HepG2 (cell line): ENCODE data around the gene AFF1. TPM values are rescaled to one million over a fixed set of nuclear protein-coding genes. Genes with fewer than 3 reads are reported as not detected.

Source experiments
- CBX5 ChIP-seq: sonication (generic); formaldehyde crosslinking; IDR thresholded peaks from 2 replicates; pipeline ENCODE4 v1.4.0; 2020; ENCODE audit warnings: missing genetic modification reagents, borderline replicate concordance
- CREB1 ChIP-seq, 2 experiments: fragments of 450-650 bp in 1 of 2; IDR thresholded peaks; 2 replicates each; pipeline ENCODE4 v1.6.1; 2016 to 2017; ENCODE audit warnings: control low read depth in 1 of 2, mild to moderate bottlenecking in 1 of 2, missing compliant biosample characterization in 1 of 2, missing genetic modification characterization in 1 of 2
- DNMT3B ChIP-seq: conservative IDR thresholded peaks from 2 replicates; pipeline ENCODE4 v1.6.1; 2016; ENCODE audit warnings: missing biosample characterization, control low read depth
- GMEB1 ChIP-seq: sonication (generic); formaldehyde crosslinking; IDR thresholded peaks from 2 replicates; pipeline ENCODE4 v1.5.1; 2020; ENCODE audit warnings: missing genetic modification reagents, mild to moderate bottlenecking, borderline replicate concordance
- HHEX ChIP-seq: IDR thresholded peaks from 2 replicates; pipeline ENCODE4 v1.6.1; 2016; ENCODE audit warnings: control low read depth
- JUND ChIP-seq: sonication (generic); formaldehyde crosslinking; IDR thresholded peaks from 2 replicates; pipeline ENCODE4 v1.8.0; 2022; ENCODE audit warnings: mild to moderate bottlenecking, missing genetic modification reagents
- MEIS2 ChIP-seq: sonication (generic); formaldehyde crosslinking; IDR thresholded peaks from 2 replicates; pipeline ENCODE4 v1.9.0; 2021; ENCODE audit warnings: mild to moderate bottlenecking, missing genetic modification reagents
- NCOA1 ChIP-seq: sonication (generic); formaldehyde crosslinking; IDR thresholded peaks from 2 replicates; pipeline ENCODE4 v1.9.0; 2021; ENCODE audit warnings: missing genetic modification reagents
- NCOA2 ChIP-seq: sonication (generic); formaldehyde crosslinking; IDR thresholded peaks from 2 replicates; pipeline ENCODE4 v1.8.0; 2022; ENCODE audit warnings: inconsistent platforms
- PPARG ChIP-seq: conservative IDR thresholded peaks from 2 replicates; pipeline ENCODE4 v1.6.1; 2016; ENCODE audit warnings: missing biosample characterization, missing genetic modification reagents
- REXO4 ChIP-seq: sonication (generic); formaldehyde crosslinking; IDR thresholded peaks from 2 replicates; pipeline ENCODE4 v1.8.0; 2022; ENCODE audit warnings: missing genetic modification reagents, mild to moderate bottlenecking, borderline replicate concordance
- SALL2 ChIP-seq: sonication (generic); formaldehyde crosslinking; IDR thresholded peaks from 2 replicates; pipeline ENCODE4 v1.8.1; 2023; ENCODE audit warnings: mild to moderate bottlenecking, missing genetic modification reagents, inconsistent platforms
- STAT5B ChIP-seq: sonication (generic); formaldehyde crosslinking; IDR thresholded peaks from 2 replicates; pipeline ENCODE4 v1.4.0; 2020; ENCODE audit warnings: missing genetic modification reagents
- TCF12 ChIP-seq, 2 experiments: fragments of 450-650 bp in 1 of 2; sonication (generic) in 1 of 2; formaldehyde crosslinking in 1 of 2; IDR thresholded peaks; 2 replicates each; pipeline versions ENCODE4 v1.6.1 to v1.8.0; 2017 to 2022; ENCODE audit warnings: antibody characterized with exemption in 1 of 2, mild to moderate bottlenecking in 1 of 2, missing genetic modification reagents in 1 of 2, moderate library complexity in 1 of 2
- TRAFD1 ChIP-seq: sonication (generic); formaldehyde crosslinking; IDR thresholded peaks from 2 replicates; pipeline ENCODE4 v1.5.1; 2020; ENCODE audit warnings: missing genetic modification reagents, mild to moderate bottlenecking, borderline replicate concordance
- UBTF ChIP-seq: sonication (generic); formaldehyde crosslinking; IDR thresholded peaks from 2 replicates; pipeline ENCODE4 v1.4.0; 2020; ENCODE audit warnings: mild to moderate bottlenecking, missing genetic modification reagents
- ZNF20 ChIP-seq: sonication (generic); formaldehyde crosslinking; IDR thresholded peaks from 2 replicates; pipeline ENCODE4 v1.4.0; 2020; ENCODE audit warnings: mild to moderate bottlenecking, moderate library complexity, missing genetic modification reagents
- ZNF879 ChIP-seq: sonication (generic); formaldehyde crosslinking; IDR thresholded peaks from 2 replicates; pipeline ENCODE4 v1.8.1; 2023; ENCODE audit warnings: missing genetic modification reagents
- ZSCAN30 ChIP-seq: sonication (generic); formaldehyde crosslinking; IDR thresholded peaks from 2 replicates; pipeline ENCODE4 v1.5.0; 2020; ENCODE audit warnings: mild to moderate bottlenecking, missing genetic modification reagents
- polyA plus RNA-seq, 8 experiments: library from polyadenylated mRNA; depleted of rRNA in 3 of 8; stranded (reverse) in 7 of 8; unstranded in 1 of 8; fragments of >200 nt; fragmentation: Illumina TruSeq in 4 of 8; extraction: Trizol in 4 of 8; gene quantifications; 2 replicates each; pipeline versions ENCODE4 v1.2.1 to v1.2.3, GENCODE V29; 2011 to 2016; ENCODE audit warnings: low read depth in 4 of 8, missing spikeins in 1 of 8, mixed read lengths in 1 of 8; ENCODE audit not compliant: insufficient read depth in 1 of 8
- total RNA-seq, 5 experiments: library from RNA; depleted of rRNA; stranded (reverse); fragments of >200 nt; fragmentation: Illumina TruSeq; extraction: Trizol; gene quantifications; 2 replicates each; pipeline ENCODE4 v1.2.3, GENCODE V29; 2016; ENCODE audit warnings: low read depth in 1 of 5
- TF ChIP-seq, protein P1 (sequence below): sonication (generic); formaldehyde crosslinking; IDR thresholded peaks from 2 replicates; pipeline ENCODE4 v1.5.0; 2020; ENCODE audit warnings: mild to moderate bottlenecking, missing genetic modification reagents, borderline replicate concordance

The AFF1 gene
- total and polyA plus RNA-seq, 2 of the 13 experiments (the other 11 are each of a cell fraction or from before 2014, with no cell fraction given) = 15.5 to 15.9 TPM

DNA sequence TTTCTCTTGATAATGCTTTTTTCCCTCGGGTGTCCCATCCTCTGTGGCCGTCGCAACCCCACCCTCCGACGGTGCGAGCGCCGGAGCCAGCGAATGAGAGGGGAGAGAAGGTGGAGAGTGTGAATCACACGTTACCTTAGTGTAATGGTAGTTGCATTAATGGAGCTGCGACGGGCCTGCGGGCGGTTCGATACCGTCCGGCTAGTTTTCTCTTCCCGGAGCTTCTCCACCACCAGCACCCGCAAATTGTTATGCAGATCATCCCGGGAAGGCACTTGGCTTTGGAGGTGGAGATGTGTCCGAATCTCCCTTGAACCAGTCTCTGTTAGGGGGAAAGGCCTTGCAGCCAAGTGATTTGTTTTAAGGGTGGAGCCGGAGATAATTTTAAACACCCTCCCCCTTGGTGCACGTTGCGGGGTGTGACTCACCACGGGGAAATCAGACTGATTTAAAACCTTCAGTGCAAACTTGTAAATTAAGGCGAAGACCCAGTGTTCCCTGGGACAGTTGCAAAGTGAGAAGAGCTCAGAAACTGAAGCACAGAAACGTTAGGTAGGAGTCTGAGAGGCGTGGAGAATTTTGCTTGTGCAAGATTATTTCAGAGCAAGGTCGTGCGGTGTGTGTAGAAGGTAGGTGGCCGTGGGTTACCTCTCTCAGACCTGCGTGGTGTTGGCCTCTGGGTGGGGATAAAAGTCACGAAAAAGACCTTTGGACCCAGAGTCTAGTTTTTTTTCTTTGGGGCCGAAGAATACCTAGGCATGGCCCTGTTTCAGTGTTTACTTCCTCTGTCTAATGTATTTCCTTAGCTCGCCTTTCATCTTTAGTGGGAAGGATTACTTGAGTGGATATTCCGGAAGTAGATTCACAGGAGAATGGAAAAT is 1.3 kb downstream of the AFF1 start (continued):
- TF ChIP-seq CBX5 (CRISPR knock-in tag) = no peak; the same call in 1 of the 2 replicates
- TF ChIP-seq PPARG = peak; percentile 5; the same call in 1 of the 2 replicates
- no peak for TF ChIP-seq ZNF20 (CRISPR knock-in tag)
- TF ChIP-seq SALL2 = peak; percentile 39
- TF ChIP-seq REXO4 (CRISPR knock-in tag) = no peak
- TF ChIP-seq, protein P1, sequence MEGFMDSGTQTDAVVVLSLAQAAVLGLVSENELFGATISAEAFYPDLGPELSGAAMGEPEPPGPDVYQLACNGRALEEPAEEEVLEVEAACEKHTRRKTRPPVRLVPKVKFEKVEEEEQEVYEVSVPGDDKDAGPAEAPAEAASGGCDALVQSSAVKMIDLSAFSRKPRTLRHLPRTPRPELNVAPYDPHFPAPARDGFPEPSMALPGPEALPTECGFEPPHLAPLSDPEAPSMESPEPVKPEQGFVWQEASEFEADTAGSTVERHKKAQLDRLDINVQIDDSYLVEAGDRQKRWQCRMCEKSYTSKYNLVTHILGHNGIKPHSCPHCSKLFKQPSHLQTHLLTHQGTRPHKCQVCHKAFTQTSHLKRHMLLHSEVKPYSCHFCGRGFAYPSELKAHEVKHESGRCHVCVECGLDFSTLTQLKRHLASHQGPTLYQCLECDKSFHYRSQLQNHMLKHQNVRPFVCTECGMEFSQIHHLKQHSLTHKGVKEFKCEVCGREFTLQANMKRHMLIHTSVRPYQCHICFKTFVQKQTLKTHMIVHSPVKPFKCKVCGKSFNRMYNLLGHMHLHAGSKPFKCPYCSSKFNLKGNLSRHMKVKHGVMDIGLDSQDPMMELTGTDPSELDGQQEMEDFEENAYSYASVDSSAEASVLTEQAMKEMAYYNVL (CRISPR knock-in tag) = peak; percentile 60; the same call in 1 of the 2 replicates
- TF ChIP-seq NCOA1 (CRISPR knock-in tag) = no peak
- TF ChIP-seq DNMT3B (CRISPR knock-in tag) = no peak; the same call in 1 of the 2 replicates
- no peak for TF ChIP-seq ZNF879 (CRISPR knock-in tag)
- TF ChIP-seq ZSCAN30 (CRISPR knock-in tag) = no peak
- TF ChIP-seq HHEX (CRISPR knock-in tag) = no peak
- TF ChIP-seq JUND (CRISPR knock-in tag) = peak; percentile 54; the same call in 1 of the 2 replicates
- TF ChIP-seq CREB1 (IDR thresholded peaks at IDR 0.05) = no peak
- TF ChIP-seq CREB1 (CRISPR knock-in tag; IDR thresholded peaks at IDR 0.05) = peak; percentile 73
- TF ChIP-seq UBTF (CRISPR knock-in tag) = no peak; the same call in 1 of the 2 replicates
- no peak for TF ChIP-seq TCF12 (IDR thresholded peaks at IDR 0.05)
- no peak for TF ChIP-seq TCF12 (CRISPR knock-in tag; IDR thresholded peaks at IDR 0.05)
- TF ChIP-seq NCOA2 = peak; percentile 32
- TF ChIP-seq MEIS2 (CRISPR knock-in tag) = no peak
- TF ChIP-seq GMEB1 (CRISPR knock-in tag) = no peak
- TF ChIP-seq TRAFD1 (CRISPR knock-in tag) = no peak
- no peak for TF ChIP-seq STAT5B
